K562 (cell line): ENCODE data around the gene GALM.

Experiments used
- CTCF ChIP-seq, 3 experiments: IDR thresholded peaks in 2 of 3; conservative IDR thresholded peaks in 1 of 3; 2 replicates each; pipeline ENCODE4 v1.5.1; 2011 to 2012; ENCODE audit warnings: low read length in 3 of 3, mild to moderate bottlenecking in 3 of 3, control low read depth in 2 of 3, improper control_type of control experiment in 1 of 3, inconsistent platforms in 1 of 3, low read depth in 1 of 3, mixed read lengths in 1 of 3, moderate library complexity in 1 of 3; ENCODE audit not compliant: insufficient read depth in 2 of 3
- FOXJ3 ChIP-seq: sonication (generic); formaldehyde crosslinking; IDR thresholded peaks from 2 replicates; pipeline ENCODE4 v1.4.0; 2020; ENCODE audit warnings: mild to moderate bottlenecking, missing genetic modification reagents
- FOXK1 ChIP-seq: sonication (generic); formaldehyde crosslinking; IDR thresholded peaks from 2 replicates; pipeline ENCODE4 v1.8.0; 2022; ENCODE audit warnings: missing genetic modification reagents, mild to moderate bottlenecking, borderline replicate concordance
- PHF21A ChIP-seq: fragments of 450-650 bp; IDR thresholded peaks from 2 replicates; pipeline ENCODE4 v1.6.1; 2017; ENCODE audit warnings: low read depth, borderline replicate concordance
- POLR2A ChIP-seq: fragments of 450-650 bp; conservative IDR thresholded peaks from 2 replicates; pipeline ENCODE4 v1.6.1; 2016
- POLR2AphosphoS5 ChIP-seq: IDR thresholded peaks from 2 replicates; pipeline ENCODE4 v1.6.1; 2011; ENCODE audit warnings: mild to moderate bottlenecking, low read depth, low read length, moderate library complexity; ENCODE audit not compliant: control insufficient read depth, insufficient read depth
- TCF7L2 ChIP-seq: fragments of 150-350 bp; IDR thresholded peaks from 2 replicates; pipeline ENCODE4 v1.6.1; 2016; ENCODE audit warnings: low read depth, mild to moderate bottlenecking, low read length, moderate library complexity
- ZNF384 ChIP-seq: IDR thresholded peaks from 2 replicates; pipeline ENCODE4 v1.6.1; 2012; ENCODE audit warnings: low read depth, low read length, improper control_type of control experiment

- TF ChIP-seq CTCF (IDR thresholded peaks at IDR 0.05 in 2 of 3, conservative IDR thresholded peaks at IDR 0.05 in 1 of 3; ENCODE audit: insufficient read depth in 2 of 3, low read depth in 1 of 3, low read length in 3 of 3), result no peak
- TF ChIP-seq POLR2AphosphoS5, result no peak
- no peak for TF ChIP-seq FOXK1
- no peak for TF ChIP-seq ZNF384
- no peak for TF ChIP-seq FOXJ3 (CRISPR knock-in tag)
- no peak for TF ChIP-seq POLR2A
- TF ChIP-seq PHF21A, result no peak
- TF ChIP-seq TCF7L2, result no peak
Observed at GRCh38 chr2:38735999-38736320, 70.0 kb downstream of the GALM start.
